SK-N-SH treated with all-trans-retinoic acid at 6 μM for 48 hours (cell line): Measurements from ENCODE around the gene TMC2.

Experiments
- BACH2 ChIP-seq: fragments of 250-450 bp; sonication (Bioruptor Pico); IDR thresholded peaks from 2 replicates; pipeline ENCODE4 v1.9.0; 2021; ENCODE audit warnings: mild to moderate bottlenecking, borderline replicate concordance
- CREB5 ChIP-seq: fragments of 250-450 bp; sonication (Bioruptor Pico); IDR thresholded peaks from 2 replicates; pipeline ENCODE4 v1.5.1; 2020; ENCODE audit warnings: low read depth, mild to moderate bottlenecking, moderate library complexity
- PATZ1 ChIP-seq: fragments of 250-450 bp; sonication (Bioruptor Pico); IDR thresholded peaks from 2 replicates; pipeline ENCODE4 v1.8.0; 2020; ENCODE audit warnings: mild to moderate bottlenecking, moderate library complexity, borderline replicate concordance
- POU6F1 ChIP-seq: fragments of 250-450 bp; sonication (Bioruptor Pico); IDR thresholded peaks from 2 replicates; pipeline ENCODE4 v1.8.0; 2021; ENCODE audit warnings: low read depth, mild to moderate bottlenecking, moderate library complexity, borderline replicate concordance
- PPARA ChIP-seq: fragments of 250-450 bp; sonication (Bioruptor Pico); IDR thresholded peaks from 2 replicates; pipeline ENCODE4 v1.5.0; 2020; ENCODE audit warnings: mild to moderate bottlenecking, borderline replicate concordance
- SNAI2 ChIP-seq: fragments of 250-450 bp; sonication (Bioruptor Pico); IDR thresholded peaks from 2 replicates; pipeline ENCODE4 v1.5.0; 2020; ENCODE audit warnings: mild to moderate bottlenecking, moderate library complexity
- ZFP3 ChIP-seq: fragments of 250-450 bp; sonication (Bioruptor Pico); IDR thresholded peaks from 2 replicates; pipeline ENCODE4 v1.5.0; 2020; ENCODE audit warnings: mild to moderate bottlenecking, moderate library complexity
- ZFP30 ChIP-seq: fragments of 450-650 bp; formaldehyde crosslinking; IDR thresholded peaks from 2 replicates; pipeline ENCODE4 v1.5.0; 2022; ENCODE audit warnings: mild to moderate bottlenecking, moderate library complexity
- ZNF565 ChIP-seq: fragments of 450-650 bp; formaldehyde crosslinking; conservative IDR thresholded peaks from 2 replicates; pipeline ENCODE4 v1.5.0; 2020; ENCODE audit warnings: low read depth, mild to moderate bottlenecking, moderate library complexity
- ZNF70 ChIP-seq: fragments of 450-650 bp; formaldehyde crosslinking; IDR thresholded peaks from 2 replicates; pipeline ENCODE4 v1.5.0; 2020; ENCODE audit warnings: mild to moderate bottlenecking, moderate library complexity
- TF ChIP-seq, protein P1 (sequence below): fragments of 250-450 bp; sonication (Bioruptor Pico); IDR thresholded peaks from 2 replicates; pipeline ENCODE4 v1.5.0; 2020; ENCODE audit warnings: mild to moderate bottlenecking, moderate library complexity

GRCh38 chr20:2542361-2542760, 6.0 kb downstream of the TMC2 start:
- TF ChIP-seq PATZ1 (CRISPR knock-in tag) (no peak), ZNF565 (CRISPR knock-in tag) (no peak), BACH2 (CRISPR knock-in tag) (no peak), ZFP30 (CRISPR knock-in tag) (no peak), ZFP3 (CRISPR knock-in tag) (no peak), ZNF70 (no peak), CREB5 (CRISPR knock-in tag) (no peak), PPARA (no peak), SNAI2 (CRISPR knock-in tag) (no peak), POU6F1 (no peak)
- TF ChIP-seq, protein P1, sequence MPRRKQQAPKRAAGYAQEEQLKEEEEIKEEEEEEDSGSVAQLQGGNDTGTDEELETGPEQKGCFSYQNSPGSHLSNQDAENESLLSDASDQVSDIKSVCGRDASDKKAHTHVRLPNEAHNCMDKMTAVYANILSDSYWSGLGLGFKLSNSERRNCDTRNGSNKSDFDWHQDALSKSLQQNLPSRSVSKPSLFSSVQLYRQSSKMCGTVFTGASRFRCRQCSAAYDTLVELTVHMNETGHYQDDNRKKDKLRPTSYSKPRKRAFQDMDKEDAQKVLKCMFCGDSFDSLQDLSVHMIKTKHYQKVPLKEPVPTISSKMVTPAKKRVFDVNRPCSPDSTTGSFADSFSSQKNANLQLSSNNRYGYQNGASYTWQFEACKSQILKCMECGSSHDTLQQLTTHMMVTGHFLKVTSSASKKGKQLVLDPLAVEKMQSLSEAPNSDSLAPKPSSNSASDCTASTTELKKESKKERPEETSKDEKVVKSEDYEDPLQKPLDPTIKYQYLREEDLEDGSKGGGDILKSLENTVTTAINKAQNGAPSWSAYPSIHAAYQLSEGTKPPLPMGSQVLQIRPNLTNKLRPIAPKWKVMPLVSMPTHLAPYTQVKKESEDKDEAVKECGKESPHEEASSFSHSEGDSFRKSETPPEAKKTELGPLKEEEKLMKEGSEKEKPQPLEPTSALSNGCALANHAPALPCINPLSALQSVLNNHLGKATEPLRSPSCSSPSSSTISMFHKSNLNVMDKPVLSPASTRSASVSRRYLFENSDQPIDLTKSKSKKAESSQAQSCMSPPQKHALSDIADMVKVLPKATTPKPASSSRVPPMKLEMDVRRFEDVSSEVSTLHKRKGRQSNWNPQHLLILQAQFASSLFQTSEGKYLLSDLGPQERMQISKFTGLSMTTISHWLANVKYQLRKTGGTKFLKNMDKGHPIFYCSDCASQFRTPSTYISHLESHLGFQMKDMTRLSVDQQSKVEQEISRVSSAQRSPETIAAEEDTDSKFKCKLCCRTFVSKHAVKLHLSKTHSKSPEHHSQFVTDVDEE (CRISPR knock-in tag): no peak
